ENCODE results near the gene NUAK1. TPM values are rescaled to one million over a fixed set of nuclear protein-coding genes. Genes with fewer than 3 reads are reported as not detected.

NUAK1 gene
- total and polyA plus RNA-seq, 2 experiments from 2014 or later: 5.4 to 16.9 TPM

GRCh38 chr12:106015646-106016045, 123.1 kb downstream of the NUAK1 start (continued):
- TF ChIP-seq ZNF462 (CRISPR knock-in tag; IDR thresholded peaks at IDR 0.05) (no peak), CTCF (conservative IDR thresholded peaks at IDR 0.05; ENCODE audit: low read depth in 2 of 2) (no peak)

GRCh38 chr12:106013941-106014340, 124.8 kb downstream of the NUAK1 start:
- H3K9me2 ChIP-seq (ENCODE audit: insufficient read depth): peaks cover 30% of the 10 kb centered on the region; the same call in 1 of the 2 replicates
- Mint-ChIP-seq H3K27me3 (ENCODE audit: insufficient read depth, low read depth, poor library complexity) (peaks cover 3% of the 10 kb centered on the region), H3K4me3 (no peak overlapping the region), H3K9me3 (peaks cover 26% of the 10 kb centered on the region), H3K4me1 (0 out of 3 replicates have a peak, but pooled peaks cover 2% of the 10 kb centered on the region), H3K27ac (no peak overlapping the region), H3K36me3 (ENCODE audit: low read depth) (peaks cover 27% of the 10 kb centered on the region)
- H3K36me3 ChIP-seq (ENCODE audit: insufficient read depth): 0 out of 2 replicates have a peak, but pooled peaks cover 3% of the 10 kb centered on the region
- no peak overlapping the region for H3K4me2 ChIP-seq
- no peaks in the 10 kb centered on the region for H3K79me2 ChIP-seq (replicated peaks; ENCODE audit: insufficient read depth)
- no peak for ATAC-seq
- H3K4me1 ChIP-seq (ENCODE audit: insufficient read depth): no peaks in the 10 kb centered on the region
- no peak for DNase-seq (ENCODE audit: low spot score)
- H3K27ac ChIP-seq (ENCODE audit: low read depth): no peak overlapping the region
- H3K27me3 ChIP-seq (ENCODE audit: insufficient read depth): no peaks in the 10 kb centered on the region
- no peak overlapping the region for H3K4me3 ChIP-seq
- H3F3A ChIP-seq (replicated peaks; ENCODE audit: low read depth): no peaks in the 10 kb centered on the region
- H2AFZ ChIP-seq: no peak overlapping the region
- H4K20me1 ChIP-seq (replicated peaks; ENCODE audit: insufficient read depth): no peaks in the 10 kb centered on the region
- TF ChIP-seq ZNF331 (CRISPR knock-in tag; IDR thresholded peaks at IDR 0.05; ENCODE audit: low read depth) (no peak), CTCF (conservative IDR thresholded peaks at IDR 0.05; ENCODE audit: low read depth in 2 of 2) (no peak), REST (IDR thresholded peaks at IDR 0.05; ENCODE audit: unreplicated experiment) (no peak), EZH2 (IDR thresholded peaks at IDR 0.05; ENCODE audit: low read depth, unreplicated experiment) (no peak), STAT1 (IDR thresholded peaks at IDR 0.05; ENCODE audit: unreplicated experiment) (no peak), NANOG (IDR thresholded peaks at IDR 0.05; ENCODE audit: borderline replicate concordance) (no peak), EZH2phosphoT487 (IDR thresholded peaks at IDR 0.05; ENCODE audit: unreplicated experiment) (no peak), ETS1 (IDR thresholded peaks at IDR 0.05) (no peak)

Measured in GM23338 (cell line).